Upper lobe of left lung (tissue), 4 donors: ENCODE results near the gene DOCK1.

ENCODE experiments used
- CTCF ChIP-seq, 6 experiments: fragments of 450-650 bp in 4 of 6; fragments of 200-600 bp in 2 of 6; sonication (generic) in 2 of 6; IDR thresholded peaks; one replicate each; pipeline ENCODE4 v1.5.1; 2016 to 2019; ENCODE audit warnings: antibody characterized with exemption in 6 of 6
- POLR2AphosphoS5 ChIP-seq, 2 donors: sonication (generic); formaldehyde crosslinking; IDR thresholded peaks; one replicate each; pipeline ENCODE4 v1.5.1; 2017; ENCODE audit warnings: antibody characterized with exemption in 2 of 2

GRCh38 chr10:126867567-126868365, 37.5 kb upstream of the DOCK1 start:
- no peak for TF ChIP-seq POLR2AphosphoS5 (IDR thresholded peaks at IDR 0.05)
- no peak for TF ChIP-seq CTCF (IDR thresholded peaks at IDR 0.05)
